Esophagus squamous epithelium (tissue), 4 donors: ENCODE data around the gene CYB5R2.

ENCODE experiments used
- CTCF ChIP-seq, 6 experiments: fragments of 450-650 bp in 4 of 6; fragments of 200-600 bp in 2 of 6; sonication (generic) in 2 of 6; IDR thresholded peaks; one replicate each; pipeline ENCODE4 v1.5.1; 2016 to 2019; ENCODE audit warnings: antibody characterized with exemption in 6 of 6, mild to moderate bottlenecking in 4 of 6, moderate library complexity in 4 of 6
- POLR2A ChIP-seq, 4 donors: fragments of 450-650 bp; IDR thresholded peaks; one replicate each; pipeline ENCODE4 v1.6.1; 2017; ENCODE audit warnings: antibody characterized with exemption in 4 of 4, mild to moderate bottlenecking in 4 of 4, moderate library complexity in 3 of 4

GRCh38 chr11:7672960-7673723, at the start of gene CYB5R2:
- TF ChIP-seq CTCF (IDR thresholded peaks at IDR 0.05) = no peak
- peak in 1 of 4 donors; percentile 54 for TF ChIP-seq POLR2A (IDR thresholded peaks at IDR 0.05)
